GM18519 (cell line): ENCODE results near the gene CCR1.
A peak's percentile ranks its signal among the peaks of the same experiment; 100 is the strongest.
"Not testable (repeated sequence)": the region's sequence is repeated elsewhere in the genome, so short reads cannot be mapped to it uniquely, and the experiment has no call there.

Experiments used
- ATAC-seq: cut with Tn5 transposase; IDR thresholded peaks from one replicate; pipeline ENCODE4 v1.9.1; 2021; ENCODE audit warnings: mild to moderate bottlenecking, moderate library complexity; ENCODE audit not compliant: unreplicated experiment, low FRiP score

Gene CCR1

DNA sequence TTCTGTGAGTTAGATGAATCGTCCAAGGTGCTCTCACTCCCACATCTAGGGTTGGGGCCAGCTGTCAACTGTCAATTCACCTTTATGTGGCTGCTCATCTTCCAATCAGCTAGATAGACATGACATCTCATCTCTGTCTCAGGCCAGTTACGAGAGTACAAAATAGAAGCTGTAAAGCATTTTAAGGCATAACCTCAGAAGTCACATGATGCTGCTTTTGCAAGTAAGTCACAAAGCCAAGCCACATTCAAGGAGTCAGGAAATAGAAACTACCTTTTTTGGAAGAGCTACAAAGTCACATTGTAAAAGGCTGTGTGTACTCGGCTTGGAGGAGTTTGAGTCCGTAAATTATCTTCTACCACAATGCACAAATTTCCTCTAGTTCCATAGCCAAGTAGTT lies 5.1 kb upstream of the CCR1 start:
- ATAC-seq: no peak

DNA sequence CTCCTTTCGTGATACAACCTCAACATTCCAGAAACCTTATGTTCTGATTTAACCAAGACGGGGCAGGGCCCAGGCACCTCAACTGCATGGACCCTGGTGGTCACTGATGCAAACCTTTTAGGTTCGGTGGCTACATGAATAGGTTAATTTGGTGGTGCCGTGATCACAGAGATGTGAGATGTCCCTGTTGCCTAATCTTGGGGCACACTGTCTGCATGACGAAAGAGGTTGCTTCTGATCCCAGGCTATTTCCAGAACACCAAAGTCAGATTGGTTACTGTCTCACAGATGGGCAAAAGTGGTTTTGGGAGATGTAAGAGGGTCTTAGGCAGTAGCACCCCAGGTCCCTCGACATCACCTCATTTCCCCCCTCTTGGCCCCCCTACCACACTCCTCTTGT lies 4.0 kb upstream of the CCR1 start:
- no peak for ATAC-seq

DNA sequence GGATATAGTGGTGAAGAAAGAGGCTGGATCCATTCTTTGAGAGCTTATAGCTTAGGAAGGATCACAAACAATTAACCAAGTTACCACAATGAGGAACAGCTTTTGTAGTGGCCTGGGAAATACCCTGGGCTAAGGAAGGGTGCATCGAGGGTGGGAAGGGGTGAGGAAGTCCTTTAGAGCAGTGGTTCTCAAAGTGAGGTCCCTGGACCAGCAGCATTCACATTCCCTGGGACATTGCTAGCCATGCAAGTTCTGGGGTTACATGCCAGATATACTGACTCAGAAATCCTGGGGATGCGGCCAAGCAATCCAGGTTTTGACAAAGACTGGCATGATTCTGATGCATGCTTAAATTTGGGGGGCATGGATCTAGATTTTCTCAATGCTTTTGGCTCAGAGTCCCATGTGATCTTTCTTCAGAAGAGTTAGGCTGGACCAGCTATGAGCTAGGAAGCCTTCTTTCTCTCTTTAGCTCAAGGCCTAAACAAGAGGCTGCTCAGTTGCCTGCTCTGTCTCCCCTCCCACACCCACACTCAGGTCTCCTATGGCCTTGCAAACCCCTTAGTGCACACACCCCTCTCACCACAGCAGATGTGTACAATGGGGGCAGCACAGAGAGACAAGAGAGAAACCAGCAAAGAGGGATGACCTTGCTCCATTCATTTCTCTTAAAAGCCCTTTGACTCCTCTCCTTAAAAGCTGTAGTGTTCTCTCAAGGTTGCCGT lies 1.8 kb upstream of the CCR1 start:
- ATAC-seq: no peak

DNA sequence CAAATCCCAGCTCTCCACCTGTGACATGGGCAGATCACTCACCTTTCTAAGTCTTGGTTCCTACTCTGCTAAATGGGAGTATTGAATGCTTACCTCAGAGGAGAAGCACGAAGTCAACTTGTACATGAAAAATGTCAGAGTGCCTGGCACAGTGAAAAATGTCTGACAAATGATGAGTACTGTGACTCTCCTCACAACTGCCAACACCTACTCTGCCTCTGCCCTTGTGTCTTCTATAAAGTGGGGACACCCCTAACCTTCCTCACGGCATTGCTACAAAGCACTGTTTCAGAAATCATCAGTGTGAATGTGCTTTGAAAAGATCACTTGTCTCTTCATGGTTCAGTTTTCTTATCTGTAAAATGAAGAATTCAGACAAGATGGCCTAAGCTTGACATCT lies 940 bp upstream of the CCR1 start:
- ATAC-seq: no peak

DNA sequence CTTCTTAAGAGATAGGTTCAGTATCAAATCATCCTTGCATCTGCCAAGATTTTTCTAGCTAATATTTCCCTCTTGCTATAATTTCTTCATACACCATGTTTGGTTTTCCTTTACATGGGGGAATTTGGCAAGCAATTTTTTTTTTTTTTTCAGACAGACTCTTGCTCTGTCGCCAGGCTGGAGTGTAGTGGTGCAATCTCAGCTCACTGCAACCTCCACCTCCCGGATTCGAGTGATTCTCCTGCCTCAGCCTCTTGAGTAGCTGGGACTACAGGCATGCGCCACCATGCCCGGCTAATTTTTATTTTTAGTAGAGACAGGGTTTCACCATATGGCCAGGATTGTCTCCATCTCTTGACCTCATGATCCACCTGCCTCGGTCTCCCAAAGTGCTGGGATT lies 599 bp downstream of the CCR1 start:
- ATAC-seq: not testable (repeated sequence)

DNA sequence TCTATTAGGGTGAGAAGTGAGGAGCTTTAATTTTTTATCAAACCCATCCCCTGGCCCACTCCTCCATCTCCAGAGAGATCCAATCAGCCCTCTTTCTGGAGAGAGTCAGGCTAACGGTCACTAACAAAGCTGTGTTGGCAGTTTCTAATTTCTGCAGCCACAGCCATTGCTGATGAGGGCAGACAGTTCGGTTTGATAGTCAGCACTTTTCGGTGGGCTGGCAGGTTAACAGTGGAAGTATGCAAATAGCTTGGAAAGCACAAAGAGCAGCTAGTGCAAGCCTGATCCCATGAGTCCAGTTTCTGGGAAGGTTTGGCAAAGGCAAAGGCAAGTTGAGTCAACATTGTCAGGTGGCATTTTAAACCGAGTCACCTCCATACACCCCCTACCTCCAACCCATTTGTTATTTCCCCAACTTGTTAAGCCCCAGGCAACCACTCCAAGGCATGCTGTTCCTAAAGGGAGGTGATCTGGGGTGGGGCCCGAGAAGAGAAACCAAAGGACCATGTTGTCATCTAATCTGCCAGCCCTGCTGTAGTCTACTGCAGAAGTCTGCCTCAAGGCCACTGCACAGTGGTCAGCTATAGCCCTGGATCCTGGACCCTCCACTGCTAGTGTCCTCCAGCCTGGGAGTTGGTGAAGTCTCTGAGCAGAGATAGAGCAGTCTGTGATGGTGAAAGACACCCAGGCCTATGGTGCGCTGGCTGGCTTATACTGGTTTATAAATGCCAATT lies 1.7 kb downstream of the CCR1 start:
- ATAC-seq: no peak

DNA sequence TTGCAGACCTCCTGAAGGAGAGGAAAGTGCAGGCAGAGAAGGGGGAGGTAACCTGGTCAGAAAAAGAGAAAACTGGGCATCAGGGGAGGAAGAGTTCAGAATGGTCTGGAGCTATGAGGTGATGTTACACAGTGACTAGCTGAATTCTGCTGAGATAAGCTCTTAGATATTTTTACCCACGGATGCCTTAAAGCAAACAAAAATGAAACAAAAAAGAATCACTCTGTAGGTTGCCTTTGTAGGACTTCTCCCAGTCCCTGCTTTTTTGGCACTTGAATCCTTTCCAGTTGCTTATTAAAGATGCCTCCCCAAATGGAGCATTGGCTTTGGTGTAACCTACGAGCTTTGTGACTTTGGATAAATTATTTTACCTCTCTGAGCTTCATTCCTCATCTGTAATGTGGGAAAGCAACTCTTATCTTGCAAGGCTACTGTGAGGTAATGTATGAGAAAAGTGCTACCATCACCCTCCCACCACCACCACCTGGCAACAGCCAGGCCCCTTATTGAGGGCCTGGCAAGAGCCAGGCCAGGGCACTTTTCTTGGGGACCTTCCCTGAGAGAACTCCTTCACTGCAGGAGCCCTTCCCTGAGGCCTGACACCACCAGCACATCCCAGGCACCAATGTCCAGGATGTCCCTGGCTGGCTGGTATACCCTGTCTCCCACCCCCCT lies 2.7 kb downstream of the CCR1 start:
- ATAC-seq: no peak

DNA sequence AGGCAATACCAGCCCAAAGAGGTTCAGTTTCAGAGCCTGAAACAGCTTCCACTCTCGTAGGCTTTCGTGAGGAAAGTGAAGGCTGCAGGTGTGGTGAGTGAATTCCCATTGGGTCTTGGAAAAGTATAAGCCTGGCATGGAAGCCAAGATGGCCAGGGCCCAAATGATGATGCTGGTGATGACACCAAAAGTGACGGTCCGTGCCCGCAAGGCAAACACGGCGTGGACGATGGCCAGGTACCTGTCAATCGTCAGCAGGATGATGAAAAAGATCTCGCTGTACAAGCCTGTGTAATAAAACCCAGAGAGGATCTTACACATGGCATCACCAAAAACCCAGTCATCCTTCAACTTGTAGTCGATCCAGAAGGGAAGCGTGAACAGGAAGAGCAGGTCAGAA lies 4.4 kb downstream of the CCR1 start:
- no peak for ATAC-seq

DNA sequence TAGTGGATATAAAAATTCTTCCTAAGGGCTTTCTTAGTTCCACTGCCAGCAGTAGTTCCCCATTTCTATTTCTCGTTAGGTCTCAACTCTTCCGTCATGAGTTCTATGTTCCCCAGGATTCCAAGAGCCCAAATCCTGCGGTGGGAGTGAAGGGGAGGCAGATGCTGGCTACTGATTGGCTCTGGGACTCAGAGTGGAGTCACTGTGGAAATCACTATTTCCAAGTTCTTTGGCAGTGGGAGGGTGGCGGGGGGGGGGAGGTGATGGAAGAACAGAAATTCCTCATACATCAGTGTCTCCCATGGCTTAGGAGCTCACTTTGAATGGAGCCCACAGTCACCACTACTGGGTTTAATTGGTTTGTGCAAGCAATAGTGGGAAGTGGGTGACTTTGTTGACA lies 5.6 kb downstream of the CCR1 start:
- no peak for ATAC-seq

DNA sequence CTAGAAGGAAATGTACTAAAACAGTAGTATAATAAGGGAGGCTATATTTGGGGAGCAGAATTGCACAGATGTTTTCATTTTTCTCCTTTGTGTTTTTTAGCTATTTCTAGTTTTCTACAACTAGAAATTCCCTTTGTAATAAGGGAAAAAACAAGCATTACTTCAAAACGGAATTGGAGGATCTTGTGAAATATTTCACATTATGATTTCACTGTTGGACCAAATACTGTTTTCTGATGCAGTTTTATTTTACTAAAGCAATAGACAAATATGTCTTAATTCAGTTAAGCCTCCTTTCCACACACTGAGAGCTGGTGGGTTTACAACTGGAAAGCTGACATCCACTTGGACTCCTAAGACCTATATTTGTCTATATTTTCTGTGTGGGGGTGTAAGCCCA lies 7.3 kb downstream of the CCR1 start:
- ATAC-seq: no peak

DNA sequence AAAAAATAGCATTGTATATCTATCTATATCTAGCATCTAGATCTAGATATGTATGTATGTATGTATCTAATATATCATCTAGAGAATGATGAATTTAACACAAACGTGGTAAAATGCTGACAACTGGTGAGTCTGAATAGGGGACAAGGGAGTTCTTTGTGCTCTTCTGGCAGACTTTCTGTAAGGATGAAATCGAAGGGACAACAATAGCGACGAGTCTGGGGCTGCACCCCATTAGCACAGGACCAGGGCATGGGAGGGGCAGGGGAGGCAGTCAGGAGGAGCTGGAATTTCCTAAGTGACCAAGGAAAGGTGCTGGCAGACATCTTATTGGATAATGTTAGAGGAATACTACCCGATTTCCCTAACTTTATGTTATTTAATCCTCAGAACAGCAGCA lies 7.9 kb downstream of the CCR1 start:
- no peak for ATAC-seq

DNA sequence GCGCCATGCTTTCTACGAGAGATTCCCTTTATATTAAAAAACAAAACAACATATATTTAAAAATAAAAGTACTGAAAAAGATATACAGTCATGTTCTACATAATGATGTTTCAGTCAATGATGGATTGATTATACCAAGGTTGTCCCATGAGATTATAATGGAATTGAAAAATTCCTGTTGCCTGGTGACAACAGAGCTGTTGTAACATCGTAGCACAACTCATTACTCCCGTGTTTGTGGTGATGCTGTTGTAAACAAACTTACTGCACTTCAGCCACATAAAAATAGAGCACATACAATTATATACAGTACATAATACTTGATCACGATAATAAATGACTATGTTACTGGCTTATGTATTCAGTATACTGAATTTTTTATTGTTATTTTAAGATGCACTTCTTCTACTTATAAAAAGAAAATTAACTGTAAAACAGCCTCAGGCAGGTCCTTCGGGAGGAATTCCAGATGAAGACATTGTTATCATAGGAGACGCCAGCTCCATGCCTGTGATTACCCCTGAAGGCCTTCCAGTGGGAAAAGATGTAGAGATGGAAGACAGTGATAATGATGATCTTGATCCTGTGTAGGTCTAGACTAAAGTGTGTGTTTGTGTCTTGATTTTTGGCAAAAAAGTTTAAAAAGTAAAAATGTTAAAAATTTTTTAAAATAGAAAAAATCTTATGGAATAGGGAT lies 11.7 kb downstream of the CCR1 start:
- ATAC-seq: no peak

DNA sequence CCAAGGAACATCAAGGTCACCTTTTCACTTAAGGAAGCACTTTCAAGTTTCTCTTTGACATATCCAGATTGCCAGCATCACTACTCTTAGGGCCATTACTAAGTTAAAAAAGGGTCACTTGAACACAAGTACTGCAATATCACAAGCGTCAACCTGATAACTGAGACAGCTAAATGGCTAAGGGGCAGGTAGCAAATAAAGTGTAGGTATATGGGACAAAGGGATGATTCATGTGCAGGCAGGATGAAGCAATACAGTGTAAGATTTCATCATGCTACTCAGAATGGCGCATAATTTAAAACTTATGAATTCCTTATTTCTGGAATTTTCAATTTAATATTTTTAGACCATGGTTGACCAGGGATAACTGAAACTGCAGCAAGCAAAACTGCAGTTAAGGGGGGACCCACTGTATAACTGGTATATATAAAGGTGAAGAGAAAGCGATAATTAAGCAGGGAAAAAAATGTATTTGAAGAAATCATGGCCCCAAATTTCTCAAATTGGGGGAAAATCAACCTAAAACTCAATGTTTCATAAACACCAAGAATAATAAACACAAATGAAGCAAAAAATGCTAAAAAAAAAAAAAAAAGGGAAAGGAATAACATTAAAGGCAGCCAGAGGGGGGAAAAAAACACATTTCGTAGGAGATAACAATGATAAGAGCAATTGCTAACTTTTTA lies 13.1 kb downstream of the CCR1 start:
- no peak for ATAC-seq

DNA sequence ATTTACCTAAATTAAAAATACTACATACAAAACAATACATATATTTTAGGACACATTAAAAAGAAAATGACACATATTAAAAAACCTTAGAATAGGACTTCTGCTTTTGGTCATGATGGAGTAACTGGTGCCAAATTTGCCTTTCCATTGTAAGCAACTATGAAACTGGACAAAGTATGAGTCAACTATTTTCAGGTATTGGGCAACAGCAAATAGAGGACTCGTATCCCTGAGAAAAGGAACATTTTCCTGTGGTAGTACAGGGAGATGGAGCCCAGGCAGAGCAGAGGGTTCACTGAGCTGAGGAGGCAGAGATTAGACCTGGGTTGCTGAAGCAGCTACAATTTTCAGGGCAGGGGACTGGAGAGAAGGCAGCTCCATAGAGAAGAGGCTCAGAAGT lies 14.7 kb downstream of the CCR1 start:
- no peak for ATAC-seq

DNA sequence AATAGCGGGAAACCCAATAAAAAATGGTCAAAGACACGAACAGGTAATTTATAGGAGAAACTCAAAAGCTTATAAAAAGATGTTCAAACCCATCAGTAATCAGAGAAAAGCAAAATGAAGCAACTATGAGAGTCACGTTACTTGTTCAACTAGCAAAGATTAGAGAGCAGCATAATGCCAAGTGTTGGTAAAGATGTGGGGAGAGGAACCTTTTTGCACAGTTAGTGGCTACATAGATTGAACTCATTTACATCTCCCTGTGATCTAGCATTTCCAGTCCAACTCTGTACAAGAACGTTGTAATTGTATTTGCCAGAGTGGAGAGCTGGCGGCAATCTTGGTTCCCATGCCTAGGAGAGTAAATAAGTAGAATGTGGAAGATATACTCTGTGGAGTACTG lies 15.2 kb downstream of the CCR1 start:
- ATAC-seq: no peak

DNA sequence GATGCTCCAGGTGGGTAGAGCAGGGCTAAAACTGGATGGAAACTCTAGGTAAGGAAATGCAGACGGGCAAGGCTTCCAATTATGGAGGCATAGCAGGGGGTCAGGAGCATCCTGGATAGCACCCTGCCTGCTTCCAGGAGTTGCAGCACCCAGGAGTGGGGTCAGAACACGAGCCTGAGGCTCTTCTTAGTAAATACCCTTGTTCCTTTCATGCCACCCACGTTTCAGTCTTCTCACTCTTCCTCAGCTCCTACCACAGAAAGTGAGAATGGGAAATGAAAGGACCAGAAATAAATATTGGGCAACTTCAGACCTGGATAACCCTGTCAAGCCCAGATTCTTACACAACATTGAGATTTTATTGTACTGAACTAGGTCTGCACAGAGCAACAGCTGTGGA lies 16.4 kb downstream of the CCR1 start:
- no peak for ATAC-seq

DNA sequence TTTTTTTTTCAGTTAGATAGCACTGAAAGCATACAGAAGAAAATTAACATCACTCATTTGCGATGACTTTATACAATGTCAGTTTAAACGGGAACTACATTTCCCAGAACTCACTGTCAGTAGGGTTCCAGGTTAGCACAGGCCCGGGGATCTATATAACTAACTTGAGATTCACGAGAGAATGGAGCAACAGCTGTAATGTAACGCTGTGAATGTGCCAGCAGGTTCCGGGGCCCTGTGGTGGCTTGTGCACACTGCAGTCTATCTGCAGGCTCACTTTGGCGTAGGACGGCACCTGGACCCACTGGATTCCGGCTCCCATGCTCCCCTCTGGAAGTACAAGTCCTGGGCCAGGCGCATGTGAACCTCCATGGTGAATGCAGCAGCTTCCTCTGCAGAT lies 19.4 kb downstream of the CCR1 start:
- ATAC-seq: no peak

DNA sequence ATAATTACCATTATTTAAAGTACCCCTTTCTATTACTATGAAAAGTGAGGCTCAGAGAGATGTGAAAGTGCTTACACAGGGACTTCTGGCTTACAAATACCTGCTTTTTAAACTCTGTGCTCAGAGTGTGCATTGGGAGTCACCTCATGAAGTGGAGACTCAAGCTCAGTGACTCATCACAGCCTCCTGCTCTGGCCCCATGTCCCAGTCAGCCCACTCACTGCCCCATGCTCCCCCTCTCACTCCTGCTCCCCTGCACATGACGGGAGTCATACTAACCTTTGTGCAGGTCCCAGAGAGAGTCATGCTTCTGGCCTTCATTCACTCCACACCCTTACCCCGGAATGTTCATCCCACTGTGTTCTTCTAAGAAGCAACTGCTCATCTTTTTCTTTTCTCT lies 20.2 kb downstream of the CCR1 start:
- no peak for ATAC-seq

DNA sequence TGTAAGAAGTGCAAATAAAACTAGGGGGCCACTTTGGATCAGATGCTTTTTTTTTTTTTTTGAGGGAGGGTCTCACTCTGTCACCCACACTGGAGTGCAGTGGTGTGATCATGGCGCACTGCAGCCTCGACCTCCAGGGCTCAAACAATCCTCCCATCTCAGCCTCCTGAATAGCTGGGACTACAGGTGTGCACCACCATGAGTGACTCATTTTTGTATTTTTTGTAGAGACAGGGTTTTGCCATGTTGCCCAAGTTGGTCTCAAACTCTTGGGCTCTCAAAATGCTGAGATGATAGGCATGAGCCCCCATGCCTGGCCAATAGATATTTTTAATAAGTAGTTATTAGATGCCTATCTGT lies 20.8 kb downstream of the CCR1 start:
- ATAC-seq: peak; percentile 16

DNA sequence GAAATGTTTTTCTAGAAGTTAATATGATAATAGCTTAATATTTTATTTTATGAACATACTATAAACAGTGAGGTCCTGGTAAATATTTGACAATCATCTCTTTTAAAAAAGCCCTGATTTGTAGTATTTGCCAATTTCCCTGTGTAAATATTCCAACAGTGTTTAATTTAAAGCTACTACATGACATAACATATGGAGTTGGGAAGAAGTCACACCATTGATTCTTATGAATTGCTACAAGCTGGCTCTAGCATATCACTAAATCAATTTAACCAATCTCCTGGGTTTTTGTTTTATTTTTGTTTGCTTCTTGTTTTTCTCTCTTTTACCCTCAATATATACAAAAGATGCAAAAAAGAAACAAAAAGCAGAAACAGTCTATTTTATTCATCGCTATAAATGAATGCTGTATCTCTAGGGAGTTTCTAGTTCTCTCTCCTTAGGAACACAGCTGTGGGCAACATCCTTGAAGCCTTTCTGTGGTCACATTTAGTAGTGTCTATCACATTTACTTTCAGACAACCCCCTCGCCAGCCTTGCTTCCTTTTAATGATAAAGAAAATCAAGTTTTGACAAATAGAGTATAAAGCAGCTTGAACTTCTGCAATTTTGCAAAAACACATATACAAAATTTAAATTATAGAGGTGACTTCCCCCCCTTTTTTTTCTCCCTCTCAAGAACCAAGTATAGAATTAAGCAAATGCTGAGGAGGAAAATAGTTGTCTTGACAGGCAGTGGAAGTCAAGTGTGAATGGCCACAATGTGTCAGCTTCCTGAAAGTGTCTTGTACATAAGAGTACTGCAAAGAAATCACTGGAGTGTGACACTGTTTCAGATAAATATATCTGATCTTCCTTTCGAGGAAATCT lies 21.4 kb downstream of the CCR1 start:
- ATAC-seq: peak; percentile 58
